ENCODE measurements around the gene RPGR. TPM values are rescaled to one million over a fixed set of nuclear protein-coding genes. Genes with fewer than 3 reads are reported as not detected.

RPGR gene
- total RNA-seq, 1 experiment from 2014 or later = 10.4 TPM

DNA sequence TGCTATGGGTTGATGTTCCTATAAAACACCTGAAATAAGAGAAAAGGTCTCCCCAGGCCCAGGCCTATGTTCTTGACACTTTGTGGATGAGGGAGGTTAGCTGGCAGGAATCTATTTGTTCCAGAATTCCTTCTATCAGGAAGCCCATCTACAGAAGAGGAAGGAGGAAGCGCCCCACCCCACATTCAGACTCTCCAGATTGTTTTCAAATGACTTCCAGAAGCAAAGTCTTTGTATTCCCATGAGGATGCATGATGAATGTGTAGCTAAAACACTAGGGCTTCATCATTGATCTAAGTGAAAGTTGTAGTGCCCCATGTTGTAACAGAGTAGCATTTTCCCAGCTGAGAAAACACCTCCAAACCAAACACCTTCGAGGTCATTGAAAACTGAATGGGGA lies 41.5 kb upstream of the RPGR start:
- H3K36me3 ChIP-seq (ENCODE audit: control insufficient read depth in 1 of 2, insufficient read depth in 2 of 2, low read length in 2 of 2) = no peaks in the 10 kb centered on the region
- BruUV-seq (replicated peaks) = no TSS peak
- H3K4me2 ChIP-seq (ENCODE audit: low read length) = no peak overlapping the region
- H2AFZ ChIP-seq (ENCODE audit: low read depth, low read length, poor library complexity, severe bottlenecking) = no peak overlapping the region
- no peaks in the 10 kb centered on the region for H4K20me1 ChIP-seq (ENCODE audit: insufficient read depth)
- ATAC-seq = no peak
- intact Hi-C loops (cut with micrococcal nuclease) = no loop called here
- no peaks in the 10 kb centered on the region for H3K9me3 ChIP-seq (ENCODE audit: control insufficient read depth in 1 of 2, insufficient read depth in 1 of 2, low read depth in 1 of 2, low read length in 2 of 2)
- no peak overlapping the region for H3K4me3 ChIP-seq (replicated peaks in 1 of 2; ENCODE audit: low read depth in 1 of 2, low read length in 2 of 2)
- H3K27me3 ChIP-seq (ENCODE audit: insufficient read depth, low read length) = no peaks in the 10 kb centered on the region; the same call in 1 of the 2 replicates
- TF ChIP-seq EZH2 (IDR thresholded peaks at IDR 0.05) = no peak
- TF ChIP-seq, protein P1, sequence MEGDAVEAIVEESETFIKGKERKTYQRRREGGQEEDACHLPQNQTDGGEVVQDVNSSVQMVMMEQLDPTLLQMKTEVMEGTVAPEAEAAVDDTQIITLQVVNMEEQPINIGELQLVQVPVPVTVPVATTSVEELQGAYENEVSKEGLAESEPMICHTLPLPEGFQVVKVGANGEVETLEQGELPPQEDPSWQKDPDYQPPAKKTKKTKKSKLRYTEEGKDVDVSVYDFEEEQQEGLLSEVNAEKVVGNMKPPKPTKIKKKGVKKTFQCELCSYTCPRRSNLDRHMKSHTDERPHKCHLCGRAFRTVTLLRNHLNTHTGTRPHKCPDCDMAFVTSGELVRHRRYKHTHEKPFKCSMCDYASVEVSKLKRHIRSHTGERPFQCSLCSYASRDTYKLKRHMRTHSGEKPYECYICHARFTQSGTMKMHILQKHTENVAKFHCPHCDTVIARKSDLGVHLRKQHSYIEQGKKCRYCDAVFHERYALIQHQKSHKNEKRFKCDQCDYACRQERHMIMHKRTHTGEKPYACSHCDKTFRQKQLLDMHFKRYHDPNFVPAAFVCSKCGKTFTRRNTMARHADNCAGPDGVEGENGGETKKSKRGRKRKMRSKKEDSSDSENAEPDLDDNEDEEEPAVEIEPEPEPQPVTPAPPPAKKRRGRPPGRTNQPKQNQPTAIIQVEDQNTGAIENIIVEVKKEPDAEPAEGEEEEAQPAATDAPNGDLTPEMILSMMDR (IDR thresholded peaks at IDR 0.05 in 2 of 3, conservative IDR thresholded peaks at IDR 0.05 in 1 of 3; ENCODE audit: borderline replicate concordance in 1 of 3, insufficient read depth in 1 of 3, low read depth in 2 of 3, low read length in 2 of 3) = no peak
- no peak for TF ChIP-seq CBX3 (IDR thresholded peaks at IDR 0.05; ENCODE audit: low read depth)
- no peak for TF ChIP-seq ELF1 (IDR thresholded peaks at IDR 0.05; ENCODE audit: borderline replicate concordance, low read depth)
- TF ChIP-seq RAD21 (IDR thresholded peaks at IDR 0.05; ENCODE audit: low read depth) = no peak
- TF ChIP-seq, protein P2, sequence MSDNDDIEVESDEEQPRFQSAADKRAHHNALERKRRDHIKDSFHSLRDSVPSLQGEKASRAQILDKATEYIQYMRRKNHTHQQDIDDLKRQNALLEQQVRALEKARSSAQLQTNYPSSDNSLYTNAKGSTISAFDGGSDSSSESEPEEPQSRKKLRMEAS (IDR thresholded peaks at IDR 0.05) = no peak
- TF ChIP-seq ZNF274 (IDR thresholded peaks at IDR 0.05; ENCODE audit: low read depth, low read length) = no peak
- no peak for TF ChIP-seq SP1 (IDR thresholded peaks at IDR 0.05; ENCODE audit: low read depth)
- no peak for TF ChIP-seq TCF7L2 (IDR thresholded peaks at IDR 0.05; ENCODE audit: borderline replicate concordance, extremely low read depth, insufficient read depth, insufficient read length)
- no peaks in the 10 kb centered on the region for H3K4me1 ChIP-seq (ENCODE audit: control insufficient read depth in 1 of 2, insufficient read depth in 2 of 2, low read length in 2 of 2)
- ChIA-PET POLR2A (no interaction called here), RAD21 (ENCODE audit: low non-redundant PET in 1 of 2, low total read pairs in 2 of 2, uncharacterized antibody in 2 of 2, unreplicated experiment in 2 of 2) (no interaction called here), CTCF (no interaction called here)
- no peak overlapping the region for H3K9ac ChIP-seq (ENCODE audit: low read length)
- H3K79me2 ChIP-seq (ENCODE audit: insufficient read depth, low read length) = no peaks in the 10 kb centered on the region
- H3K9me2 ChIP-seq (ENCODE audit: insufficient read depth) = no peaks in the 10 kb centered on the region
- DNase-seq (ENCODE audit: low read depth, low spot score) = no peak
- no peak overlapping the region for H3K27ac ChIP-seq (ENCODE audit: low read depth, low read length)
